Adipocyte (in vitro differentiated cells): Measurements from ENCODE around the gene NEURL1.
A peak's percentile ranks its signal among the peaks of the same experiment; 100 is the strongest.
"Not testable (repeated sequence)": the region's sequence is repeated elsewhere in the genome, so short reads cannot be mapped to it uniquely, and the experiment has no call there.

Experiments used
- DNase-seq: peaks from one replicate; pipeline ENCODE4 v3.0.0-alpha.2; 2015; ENCODE audit warnings: low read depth
- H3K27me3 ChIP-seq: replicated peaks from 2 replicates; pipeline ENCODE4 v1.7.0; 2013; ENCODE audit warnings: mild to moderate bottlenecking, low read length, moderate library complexity; ENCODE audit not compliant: control insufficient read depth, insufficient read depth
- H3K36me3 ChIP-seq: 2 replicates; pipeline ENCODE4 v1.7.0; 2013; ENCODE audit warnings: low read length, mild to moderate bottlenecking, moderate library complexity; ENCODE audit not compliant: control insufficient read depth, insufficient read depth, severe bottlenecking
- H3K4me1 ChIP-seq: 2 replicates; pipeline ENCODE4 v1.7.0; 2013; ENCODE audit warnings: mild to moderate bottlenecking, low read length, moderate library complexity; ENCODE audit not compliant: control insufficient read depth, insufficient read depth
- H3K4me3 ChIP-seq: 2 replicates; pipeline ENCODE4 v1.7.0; 2013; ENCODE audit warnings: mild to moderate bottlenecking, low read length, moderate library complexity
- H3K9ac ChIP-seq: 2 replicates; pipeline ENCODE4 v1.7.0; 2013; ENCODE audit warnings: mild to moderate bottlenecking, low read length, moderate library complexity
- H3K9me3 ChIP-seq: 2 replicates; pipeline ENCODE4 v1.7.0; 2013; ENCODE audit warnings: mild to moderate bottlenecking, low read length, moderate library complexity; ENCODE audit not compliant: control insufficient read depth

NEURL1 gene

GRCh38 chr10:103598654-103599115 lies 105.2 kb downstream of the NEURL1 start:
- no peaks in the 10 kb centered on the region for H3K9me3 ChIP-seq
- H3K9ac ChIP-seq, result no peak overlapping the region
- H3K4me3 ChIP-seq, result no peak overlapping the region
- peaks cover 38% of the 10 kb centered on the region for H3K36me3 ChIP-seq
- H3K4me1 ChIP-seq, result peaks cover 14% of the 10 kb centered on the region
- no peaks in the 10 kb centered on the region for H3K27me3 ChIP-seq
- peak; percentile 86 for DNase-seq

- peaks cover 14% of the 10 kb centered on the region for H3K4me1 ChIP-seq
- H3K36me3 ChIP-seq, result peaks cover 43% of the 10 kb centered on the region
- H3K9me3 ChIP-seq, result no peaks in the 10 kb centered on the region
- H3K27me3 ChIP-seq, result no peaks in the 10 kb centered on the region
- DNase-seq, result no peak
- no peak overlapping the region for H3K9ac ChIP-seq
- no peak overlapping the region for H3K4me3 ChIP-seq
Measured at GRCh38 chr10:103599211-103599610, 105.7 kb downstream of the NEURL1 start.

GRCh38 chr10:103599907-103600306 lies 106.4 kb downstream of the NEURL1 start:
- H3K4me3 ChIP-seq, result no peak overlapping the region
- H3K9me3 ChIP-seq, result no peaks in the 10 kb centered on the region
- peaks cover 14% of the 10 kb centered on the region for H3K4me1 ChIP-seq
- DNase-seq, result no peak
- H3K36me3 ChIP-seq, result peaks cover 50% of the 10 kb centered on the region
- no peaks in the 10 kb centered on the region for H3K27me3 ChIP-seq
- no peak overlapping the region for H3K9ac ChIP-seq

GRCh38 chr10:103600325-103600724 lies 106.8 kb downstream of the NEURL1 start:
- peaks cover 54% of the 10 kb centered on the region for H3K36me3 ChIP-seq
- no peak overlapping the region for H3K9ac ChIP-seq
- H3K27me3 ChIP-seq, result no peaks in the 10 kb centered on the region
- DNase-seq, result no peak
- no peaks in the 10 kb centered on the region for H3K9me3 ChIP-seq
- peaks cover 15% of the 10 kb centered on the region for H3K4me1 ChIP-seq
- H3K4me3 ChIP-seq, result no peak overlapping the region

GRCh38 chr10:103600956-103601569 lies 107.6 kb downstream of the NEURL1 start:
- H3K4me3 ChIP-seq, result no peak overlapping the region
- H3K9ac ChIP-seq, result no peak overlapping the region
- H3K36me3 ChIP-seq, result peaks cover 61% of the 10 kb centered on the region
- no peak for DNase-seq
- peaks cover 21% of the 10 kb centered on the region for H3K4me1 ChIP-seq
- no peaks in the 10 kb centered on the region for H3K27me3 ChIP-seq
- no peaks in the 10 kb centered on the region for H3K9me3 ChIP-seq

GRCh38 chr10:103602028-103602851 lies 108.7 kb downstream of the NEURL1 start:
- Histone ChIP-seq H3K9me3 (no peaks in the 10 kb centered on the region), H3K4me3 (no peak overlapping the region), H3K27me3 (no peaks in the 10 kb centered on the region), H3K36me3 (peaks cover 62% of the 10 kb centered on the region), H3K9ac (no peak overlapping the region), H3K4me1 (peaks cover 14% of the 10 kb centered on the region)
- DNase-seq, result no peak

GRCh38 chr10:103602852-103603155 lies 109.3 kb downstream of the NEURL1 start:
- peaks cover 62% of the 10 kb centered on the region for H3K36me3 ChIP-seq
- H3K4me3 ChIP-seq, result no peak overlapping the region
- H3K4me1 ChIP-seq, result peaks cover 8% of the 10 kb centered on the region
- H3K9me3 ChIP-seq, result no peaks in the 10 kb centered on the region
- no peak for DNase-seq
- no peak overlapping the region for H3K9ac ChIP-seq
- H3K27me3 ChIP-seq, result no peaks in the 10 kb centered on the region

- no peak overlapping the region for H3K9ac ChIP-seq
- no peak for DNase-seq
Measured at GRCh38 chr10:103603382-103603781, 109.9 kb downstream of the NEURL1 start.

GRCh38 chr10:103605359-103606096 lies 112.0 kb downstream of the NEURL1 start:
- peak; percentile 71 for DNase-seq
- Histone ChIP-seq H3K4me3 (no peak overlapping the region), H3K9ac (peak overlapping the region; percentile 6), H3K27me3 (no peaks in the 10 kb centered on the region), H3K36me3 (peaks cover 77% of the 10 kb centered on the region), H3K4me1 (peaks cover 6% of the 10 kb centered on the region), H3K9me3 (no peaks in the 10 kb centered on the region)

More at GRCh38 chr10:103603382-103603781, 109.9 kb downstream of the NEURL1 start:
- no peaks in the 10 kb centered on the region for H3K27me3 ChIP-seq
- no peak overlapping the region for H3K4me3 ChIP-seq
- H3K36me3 ChIP-seq, result peaks cover 62% of the 10 kb centered on the region
- H3K9me3 ChIP-seq, result no peaks in the 10 kb centered on the region
- H3K4me1 ChIP-seq, result peaks cover 6% of the 10 kb centered on the region

GRCh38 chr10:103606097-103606438 lies 112.6 kb downstream of the NEURL1 start:
- peaks cover 77% of the 10 kb centered on the region for H3K36me3 ChIP-seq
- not testable (repeated sequence) for H3K9me3 ChIP-seq, H3K27me3 ChIP-seq, H3K4me1 ChIP-seq, DNase-seq, H3K4me3 ChIP-seq
- H3K9ac ChIP-seq, result peak overlapping the region; percentile 6

- H3K27me3 ChIP-seq, H3K4me3 ChIP-seq: not testable (repeated sequence)
Measured at GRCh38 chr10:103607051-103607450, 113.5 kb downstream of the NEURL1 start.

More at GRCh38 chr10:103607051-103607450, 113.5 kb downstream of the NEURL1 start:
- DNase-seq, H3K9me3 ChIP-seq, H3K9ac ChIP-seq: not testable (repeated sequence)
- Histone ChIP-seq H3K36me3 (peaks cover 77% of the 10 kb centered on the region), H3K4me1 (peaks cover 11% of the 10 kb centered on the region)
